Liver (tissue), 9 donors: ENCODE measurements around the gene GSE1. TPM values are rescaled to one million over a fixed set of nuclear protein-coding genes. Genes with fewer than 3 reads are reported as not detected.
A peak's percentile ranks its signal among the peaks of the same experiment; 100 is the strongest.

Experiments
- DNase-seq: peaks from one replicate; pipeline ENCODE4 v3.0.0-alpha.2; 2017; ENCODE audit warnings: low spot score
- H3K27ac ChIP-seq, 2 donors: one replicate each; pipeline ENCODE4 v1.7.0; 2013; ENCODE audit warnings: inconsistent platforms in 2 of 2, low read length in 2 of 2, control low read depth in 1 of 2, low read depth in 1 of 2, mild to moderate bottlenecking in 1 of 2
- H3K27me3 ChIP-seq, 4 donors: one replicate each; pipeline versions ENCODE4 v1.6.1 to v1.7.0; 2013; ENCODE audit warnings: low read length in 3 of 4, inconsistent platforms in 1 of 4, mild to moderate bottlenecking in 1 of 4, moderate library complexity in 1 of 4; ENCODE audit not compliant: control insufficient read depth in 4 of 4, insufficient read depth in 4 of 4
- H3K36me3 ChIP-seq, 4 donors: one replicate each; pipeline versions ENCODE4 v1.6.1 to v1.7.0; 2013; ENCODE audit warnings: low read length in 3 of 4, mild to moderate bottlenecking in 3 of 4, low read depth in 1 of 4, moderate library complexity in 1 of 4; ENCODE audit not compliant: control insufficient read depth in 4 of 4, insufficient read depth in 3 of 4
- H3K4me1 ChIP-seq, 4 donors: one replicate each; pipeline versions ENCODE4 v1.6.1 to v1.7.0; 2013; ENCODE audit warnings: low read length in 3 of 4, mild to moderate bottlenecking in 3 of 4, moderate library complexity in 1 of 4; ENCODE audit not compliant: control insufficient read depth in 4 of 4, insufficient read depth in 4 of 4
- H3K4me3 ChIP-seq, 3 donors: one replicate each; pipeline versions ENCODE4 v1.6.1 to v1.7.0; 2013; ENCODE audit warnings: low read length in 3 of 3, control low read depth in 1 of 3, low read depth in 1 of 3, mild to moderate bottlenecking in 1 of 3
- H3K9ac ChIP-seq, 2 donors: one replicate each; pipeline ENCODE4 v1.7.0; 2013; ENCODE audit warnings: low read length in 2 of 2, mild to moderate bottlenecking in 2 of 2, moderate library complexity in 2 of 2, control low read depth in 1 of 2, low read depth in 1 of 2
- H3K9me3 ChIP-seq, 4 donors: one replicate each; pipeline versions ENCODE4 v1.6.1 to v1.7.0; 2013; ENCODE audit warnings: low read length in 3 of 4; ENCODE audit not compliant: control insufficient read depth in 4 of 4
- ATF3 ChIP-seq: IDR thresholded peaks from 2 replicates; pipeline ENCODE4 v1.6.1; 2016; ENCODE audit warnings: antibody characterized with exemption
- CTCF ChIP-seq: fragments of 150-350 bp; IDR thresholded peaks from 2 replicates; pipeline ENCODE4 v1.5.1; 2017; ENCODE audit warnings: improper control_type of control experiment, low read depth, low read length; ENCODE audit not compliant: missing input control
- FOXA1 ChIP-seq: IDR thresholded peaks from 2 replicates; pipeline ENCODE4 v1.6.1; 2016; ENCODE audit warnings: antibody characterized with exemption
- FOXA2 ChIP-seq: IDR thresholded peaks from 2 replicates; pipeline ENCODE4 v1.6.1; 2016; ENCODE audit warnings: antibody characterized with exemption
- GABPA ChIP-seq, 2 donors: IDR thresholded peaks in 1 of 2; conservative IDR thresholded peaks in 1 of 2; 2 replicates each; pipeline ENCODE4 v1.6.1; 2016; ENCODE audit warnings: antibody characterized with exemption in 2 of 2, mild to moderate bottlenecking in 1 of 2, moderate library complexity in 1 of 2
- HNF4A ChIP-seq, 2 donors: conservative IDR thresholded peaks; 2 replicates each; pipeline ENCODE4 v1.6.1; 2016; ENCODE audit warnings: antibody characterized with exemption in 2 of 2, mild to moderate bottlenecking in 2 of 2
- HNF4G ChIP-seq: IDR thresholded peaks from 2 replicates; pipeline ENCODE4 v1.6.1; 2016; ENCODE audit warnings: antibody characterized with exemption
- JUND ChIP-seq, 2 donors: IDR thresholded peaks; 2 replicates each; pipeline ENCODE4 v1.6.1; 2016; ENCODE audit warnings: antibody characterized with exemption in 2 of 2
- NR2F2 ChIP-seq: IDR thresholded peaks from 2 replicates; pipeline ENCODE4 v1.6.1; 2016; ENCODE audit warnings: antibody characterized with exemption
- RAD21 ChIP-seq, 2 donors: IDR thresholded peaks; 2 replicates each; pipeline ENCODE4 v1.6.1; 2016; ENCODE audit warnings: antibody characterized with exemption in 2 of 2, mild to moderate bottlenecking in 2 of 2
- REST ChIP-seq: IDR thresholded peaks from 2 replicates; pipeline ENCODE4 v1.6.1; 2016; ENCODE audit warnings: antibody characterized with exemption, mild to moderate bottlenecking
- RXRA ChIP-seq, 2 donors: IDR thresholded peaks; 2 replicates each; pipeline ENCODE4 v1.6.1; 2017 to 2018; ENCODE audit warnings: antibody characterized with exemption in 2 of 2, mild to moderate bottlenecking in 1 of 2
- SP1 ChIP-seq: IDR thresholded peaks from 2 replicates; pipeline ENCODE4 v1.6.1; 2018; ENCODE audit warnings: antibody characterized with exemption, mild to moderate bottlenecking
- TAF1 ChIP-seq: conservative IDR thresholded peaks from 2 replicates; pipeline ENCODE4 v1.6.1; 2016; ENCODE audit warnings: antibody characterized with exemption, mild to moderate bottlenecking
- ZBTB33 ChIP-seq: IDR thresholded peaks from 2 replicates; pipeline ENCODE4 v1.6.1; 2016; ENCODE audit warnings: antibody characterized with exemption
- WGBS: extraction: QIAGEN DNeasy Blood & Tissue Kit; methylation state at CpG from one replicate; pipeline ENCODE4 v1.1.7; 2013; 5-methylcytosine and 5-hydroxymethylcytosine counted together
- polyA plus RNA-seq, 2 donors: library from polyadenylated mRNA; stranded (reverse) in 1 of 2; unstranded in 1 of 2; fragments of 200-250 nt in 1 of 2; fragments of >200 nt in 1 of 2; fragmentation: Nextera tagmentation in 1 of 2; extraction: Ambion mirVana in 1 of 2; gene quantifications; one replicate each; pipeline versions ENCODE4 v1.2.1 to v1.2.3, GENCODE V29; 2013 to 2015
- total RNA-seq, 2 donors: library from RNA; depleted of rRNA; stranded (reverse); fragments of >200 nt; gene quantifications; one replicate each; pipeline ENCODE4 v1.2.3, GENCODE V29; 2014
- donor health status: healthy.
- donor health status: healthy.
- donor health status: healthy.
- donor health status: healthy.
- donor health status: healthy.

The GSE1 gene
- total and polyA plus RNA-seq, 4 donors: 9.9 to 37.7 (median 25.2) TPM

- no peak overlapping the region for H3K9ac ChIP-seq
- TF ChIP-seq JUND (IDR thresholded peaks at IDR 0.05) (no peak), FOXA2 (no peak), NR2F2 (peak; percentile 94), CTCF (no peak), HNF4G (no peak), SP1 (peak; percentile 11), RXRA (IDR thresholded peaks at IDR 0.05) (peak; percentile 24 to 25), GABPA (IDR thresholded peaks at IDR 0.05 in 1 of 2, conservative IDR thresholded peaks at IDR 0.05 in 1 of 2) (no peak), HNF4A (conservative IDR thresholded peaks at IDR 0.05) (no peak), RAD21 (IDR thresholded peaks at IDR 0.05) (no peak), TAF1 (no peak), FOXA1 (no peak)
- 68% methylated on average over 37 of the region's 37 CpGs for WGBS
- peak overlapping the region; percentile 15 to 45 for H3K27ac ChIP-seq
- H3K36me3 ChIP-seq: no peaks in the 10 kb centered on the region
- H3K4me1 ChIP-seq: peaks cover 27 to 76% (median 58%) of the 10 kb centered on the region in 4 donors
- DNase-seq: no peak
- H3K9me3 ChIP-seq: no peaks in the 10 kb centered on the region
- no peaks in the 10 kb centered on the region for H3K27me3 ChIP-seq
- no peak overlapping the region for H3K4me3 ChIP-seq
Measured at GRCh38 chr16:85573696-85574641, 39.2 kb upstream of the GSE1 start.

GRCh38 chr16:85574672-85575475, 38.2 kb upstream of the GSE1 start:
- Histone ChIP-seq H3K36me3 (no peaks in the 10 kb centered on the region), H3K9ac (no peak overlapping the region)

More at GRCh38 chr16:85574672-85575475, 38.2 kb upstream of the GSE1 start:
- Histone ChIP-seq H3K27me3 (no peaks in the 10 kb centered on the region), H3K27ac (no peak overlapping the region), H3K9me3 (no peaks in the 10 kb centered on the region), H3K4me1 (peaks cover 24 to 67% (median 52%) of the 10 kb centered on the region in 4 donors), H3K4me3 (no peak overlapping the region)
- no peak for DNase-seq
- TF ChIP-seq ZBTB33 (no peak), REST (no peak), SP1 (no peak), ATF3 (no peak), CTCF (no peak)
- 65% methylated on average over 29 of the region's 29 CpGs for whole genome bisulfite sequencing
